ENCODE data around the gene CYP4F3. TPM values are rescaled to one million over a fixed set of nuclear protein-coding genes. Genes with fewer than 3 reads are reported as not detected.

The CYP4F3 gene
- total and polyA plus RNA-seq, 4 donors: 0.20 to 1.7 (median 1.2) TPM

- DNase-seq: peak in 2 of 3 donors; percentile 28 to 60
- no peaks in the 10 kb centered on the region for H3K9me3 ChIP-seq (ENCODE audit: control insufficient read depth in 4 of 4, insufficient read depth in 3 of 4, low read length in 3 of 4)
- no peak overlapping the region for H3K9ac ChIP-seq (ENCODE audit: insufficient read depth in 1 of 2, low read length in 2 of 2)
- no peak overlapping the region for H3K27ac ChIP-seq (ENCODE audit: low read depth in 1 of 2, low read length in 1 of 2)
- no peak for ATAC-seq (ENCODE audit: insufficient read depth, low FRiP score)
- peaks cover 0 to 14% (median 0%) of the 10 kb centered on the region in 4 donors for H3K36me3 ChIP-seq (ENCODE audit: control insufficient read depth in 4 of 4, insufficient read depth in 4 of 4, low read length in 4 of 4)
- WGBS, 2 donors: 60 to 66% methylated on average over 8 of the region's 8 CpGs
- no peaks in the 10 kb centered on the region for H3K27me3 ChIP-seq (ENCODE audit: control insufficient read depth in 3 of 3, insufficient read depth in 3 of 3, low read length in 2 of 3)
- TF ChIP-seq CTCF (IDR thresholded peaks at IDR 0.05; ENCODE audit: control extremely low read depth, extremely low read depth): no peak
- H3K4me1 ChIP-seq (ENCODE audit: control insufficient read depth in 5 of 5, insufficient read depth in 5 of 5, low read length in 5 of 5): peaks cover 0 to 5% (median 0%) of the 10 kb centered on the region in 5 donors
- no peak overlapping the region for H3K4me3 ChIP-seq
Observed at GRCh38 chr19:15680478-15681322, 40.0 kb downstream of the CYP4F3 start.

GRCh38 chr19:15683411-15683810 lies 42.7 kb downstream of the CYP4F3 start:
- WGBS, 2 donors: 82% methylated on average over 10 of the region's 10 CpGs

GRCh38 chr19:15684828-15685227 lies 44.1 kb downstream of the CYP4F3 start:
- H3K27me3 ChIP-seq (ENCODE audit: control insufficient read depth in 3 of 3, insufficient read depth in 3 of 3, low read length in 2 of 3): no peaks in the 10 kb centered on the region
- no peak for DNase-seq
- peaks cover 0 to 5% (median 0%) of the 10 kb centered on the region in 5 donors for H3K4me1 ChIP-seq (ENCODE audit: control insufficient read depth in 5 of 5, insufficient read depth in 5 of 5, low read length in 5 of 5)
- no peak overlapping the region for H3K27ac ChIP-seq (ENCODE audit: low read depth in 1 of 2, low read length in 1 of 2)
- H3K9me3 ChIP-seq (ENCODE audit: control insufficient read depth in 4 of 4, insufficient read depth in 3 of 4, low read length in 3 of 4): peaks cover 1 to 7% (median 5%) of the 10 kb centered on the region in 4 donors
- peaks cover 0 to 23% (median 0%) of the 10 kb centered on the region in 4 donors for H3K36me3 ChIP-seq (ENCODE audit: control insufficient read depth in 4 of 4, insufficient read depth in 4 of 4, low read length in 4 of 4)
- TF ChIP-seq CTCF (IDR thresholded peaks at IDR 0.05; ENCODE audit: control extremely low read depth, extremely low read depth): no peak
- H3K9ac ChIP-seq (ENCODE audit: insufficient read depth in 1 of 2, low read length in 2 of 2): no peak overlapping the region
- 32 to 34% methylated on average over 9 of the region's 9 CpGs for WGBS, 2 donors
- no peak for ATAC-seq (ENCODE audit: insufficient read depth, low FRiP score)
- H3K4me3 ChIP-seq: no peak overlapping the region

More at GRCh38 chr19:15683411-15683810, 42.7 kb downstream of the CYP4F3 start:
- ATAC-seq (ENCODE audit: insufficient read depth, low FRiP score) (no peak), DNase-seq (no peak)
- no peak overlapping the region for H3K4me3 ChIP-seq
- TF ChIP-seq CTCF (IDR thresholded peaks at IDR 0.05; ENCODE audit: control extremely low read depth, extremely low read depth): no peak
- peaks cover 0 to 5% (median 4%) of the 10 kb centered on the region in 4 donors for H3K9me3 ChIP-seq (ENCODE audit: control insufficient read depth in 4 of 4, insufficient read depth in 3 of 4, low read length in 3 of 4)
- no peak overlapping the region for H3K9ac ChIP-seq (ENCODE audit: insufficient read depth in 1 of 2, low read length in 2 of 2)
- peaks cover 0 to 5% (median 0%) of the 10 kb centered on the region in 5 donors for H3K4me1 ChIP-seq (ENCODE audit: control insufficient read depth in 5 of 5, insufficient read depth in 5 of 5, low read length in 5 of 5)
- H3K27ac ChIP-seq (ENCODE audit: low read depth in 1 of 2, low read length in 1 of 2): no peak overlapping the region
- H3K36me3 ChIP-seq (ENCODE audit: control insufficient read depth in 4 of 4, insufficient read depth in 4 of 4, low read length in 4 of 4): peaks cover 0 to 28% (median 0%) of the 10 kb centered on the region in 4 donors
- H3K27me3 ChIP-seq (ENCODE audit: control insufficient read depth in 3 of 3, insufficient read depth in 3 of 3, low read length in 2 of 3): no peaks in the 10 kb centered on the region
